ENCODE measurements around the gene TRIM66.

Gene TRIM66

DNA sequence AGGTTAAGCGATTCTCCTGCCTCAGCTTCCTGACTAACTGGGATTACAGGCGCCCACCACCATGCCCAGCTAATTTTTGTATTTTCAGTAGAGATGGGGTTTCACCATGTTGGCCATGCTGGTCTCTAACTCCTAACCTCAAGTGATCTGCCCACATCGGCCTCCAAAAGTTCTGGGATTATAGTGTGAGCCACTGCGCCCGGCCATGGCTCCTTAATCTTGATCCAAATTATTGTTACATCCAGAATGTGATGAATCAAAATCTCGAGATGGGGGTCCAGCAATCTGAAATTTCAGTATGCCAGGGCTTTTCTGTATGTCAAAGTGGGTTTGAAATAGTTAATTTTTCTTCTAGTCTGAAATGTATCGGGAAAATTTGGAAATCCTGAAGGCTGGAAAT, 3.9 kb upstream of the TRIM66 start:
- H3K4me3 ChIP-seq (replicated peaks; ENCODE audit: low read depth, low read length): no peak overlapping the region
- DNase-seq (ENCODE audit: low read depth): no peak
- TF ChIP-seq CTCF (IDR thresholded peaks at IDR 0.05; ENCODE audit: low read length, missing control alignments): no peak

- no peak for DNase-seq (ENCODE audit: low read depth)
- no peak overlapping the region for H3K4me3 ChIP-seq (replicated peaks; ENCODE audit: low read depth, low read length)
- TF ChIP-seq CTCF (IDR thresholded peaks at IDR 0.05; ENCODE audit: low read length, missing control alignments): no peak
These were observed 3.4 kb upstream of the TRIM66 start for GRCh38 chr11:8685820-8686219.

- no peak overlapping the region for H3K4me3 ChIP-seq (replicated peaks; ENCODE audit: low read depth, low read length)
- no peak for DNase-seq (ENCODE audit: low read depth)
- no peak for TF ChIP-seq CTCF (IDR thresholded peaks at IDR 0.05; ENCODE audit: low read length, missing control alignments)
These were observed 2.8 kb upstream of the TRIM66 start for GRCh38 chr11:8685306-8685705.

GRCh38 chr11:8684600-8685290, 2.3 kb upstream of the TRIM66 start:
- TF ChIP-seq CTCF (IDR thresholded peaks at IDR 0.05; ENCODE audit: low read length, missing control alignments): no peak
- peak overlapping the region; percentile 95 for H3K4me3 ChIP-seq (replicated peaks; ENCODE audit: low read depth, low read length)
- no peak for DNase-seq (ENCODE audit: low read depth)

DNA sequence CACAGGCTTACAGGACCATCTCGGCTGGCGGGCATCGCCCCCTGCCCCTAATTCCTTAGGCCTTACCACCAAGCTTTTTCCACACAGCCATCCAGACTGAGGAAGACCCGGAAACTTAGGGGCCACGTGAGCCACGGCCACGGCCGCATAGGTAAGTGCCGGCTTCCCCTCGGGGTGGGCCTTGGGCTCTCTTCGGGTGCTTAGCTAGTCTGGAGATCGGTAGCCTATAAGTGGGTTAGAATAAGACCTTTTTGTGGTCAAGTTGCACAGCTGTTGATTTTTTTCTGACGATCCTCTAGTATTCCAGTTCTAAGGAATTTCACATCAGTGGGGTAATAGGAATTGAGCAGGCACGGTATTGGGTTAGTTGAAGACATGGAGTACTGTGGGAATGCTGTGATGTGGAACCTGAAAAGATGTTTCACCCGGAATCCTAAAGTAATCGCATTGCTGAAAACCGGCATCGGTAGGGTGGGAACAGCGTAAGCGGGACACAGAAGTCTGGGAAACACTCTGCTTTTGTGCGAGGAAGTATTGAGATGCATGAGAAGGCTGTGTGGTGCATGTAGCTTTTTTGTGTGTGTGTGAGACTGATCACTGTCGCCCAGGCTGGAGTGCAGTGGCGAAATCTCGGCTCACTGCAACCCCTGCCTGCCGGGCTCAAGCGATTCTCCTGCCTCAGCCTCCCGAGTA, 796 bp upstream of the TRIM66 start:
- H3K4me3 ChIP-seq (replicated peaks; ENCODE audit: low read depth, low read length): peak overlapping the region; percentile 95
- DNase-seq (ENCODE audit: low read depth): no peak
- no peak for TF ChIP-seq CTCF (IDR thresholded peaks at IDR 0.05; ENCODE audit: low read length, missing control alignments)

DNA sequence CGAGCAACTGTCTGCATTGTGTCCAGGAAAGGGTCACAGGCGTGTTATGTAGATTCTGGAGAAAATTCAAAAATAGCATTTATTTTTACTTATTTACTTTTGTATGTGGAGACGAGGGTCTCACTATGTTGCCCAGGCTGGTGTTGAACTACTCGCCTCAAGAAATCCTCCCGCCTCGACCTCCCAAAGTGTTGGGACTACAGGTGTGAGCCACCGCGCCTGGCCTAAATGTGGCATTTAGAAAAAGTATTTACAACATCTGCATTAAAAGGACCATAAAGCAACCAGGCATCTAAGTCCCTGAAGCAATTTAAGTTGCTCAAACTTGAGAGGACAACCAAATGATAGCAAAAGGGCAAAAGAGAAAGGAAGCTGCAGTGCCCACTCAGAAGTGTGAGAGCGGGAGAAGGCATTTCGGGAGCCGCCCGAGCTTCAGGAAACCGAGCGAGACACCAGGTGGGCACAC, 595 bp downstream of the TRIM66 start:
- TF ChIP-seq CTCF (IDR thresholded peaks at IDR 0.05; ENCODE audit: low read length, missing control alignments): no peak
- peak overlapping the region; percentile 95 for H3K4me3 ChIP-seq (replicated peaks; ENCODE audit: low read depth, low read length)
- no peak for DNase-seq (ENCODE audit: low read depth)

Data from fibroblast of pulmonary artery (primary cell).